HepG2 (cell line): Measurements from ENCODE around the gene METAP1D. TPM values are rescaled to one million over a fixed set of nuclear protein-coding genes. Genes with fewer than 3 reads are reported as not detected.

Experiments used
- BRCA1 ChIP-seq: sonication (generic); formaldehyde crosslinking; IDR thresholded peaks from 2 replicates; pipeline ENCODE4 v1.4.0; 2020; ENCODE audit warnings: missing genetic modification reagents
- DPF2 ChIP-seq: sonication (generic); formaldehyde crosslinking; IDR thresholded peaks from 2 replicates; pipeline ENCODE4 v1.4.0; 2020; ENCODE audit warnings: mild to moderate bottlenecking, low read depth, missing genetic modification reagents, borderline replicate concordance
- FOSL2 ChIP-seq: sonication (generic); formaldehyde crosslinking; IDR thresholded peaks from 2 replicates; pipeline ENCODE4 v1.4.0; 2020; ENCODE audit warnings: missing genetic modification reagents
- FOXM1 ChIP-seq: sonication (generic); formaldehyde crosslinking; IDR thresholded peaks from 2 replicates; pipeline ENCODE4 v1.5.0; 2020; ENCODE audit warnings: missing genetic modification reagents
- GFI1 ChIP-seq: sonication (generic); formaldehyde crosslinking; IDR thresholded peaks from 2 replicates; pipeline ENCODE4 v1.5.0; 2020; ENCODE audit warnings: missing genetic modification reagents, mild to moderate bottlenecking, borderline replicate concordance
- HINFP ChIP-seq: sonication (generic); formaldehyde crosslinking; IDR thresholded peaks from 2 replicates; pipeline ENCODE4 v1.4.0; 2020; ENCODE audit warnings: low read depth, mild to moderate bottlenecking, missing genetic modification reagents
- KDM6A ChIP-seq: IDR thresholded peaks from 2 replicates; pipeline ENCODE4 v1.6.1; 2016; ENCODE audit warnings: low read depth
- SIX1 ChIP-seq: sonication (generic); formaldehyde crosslinking; IDR thresholded peaks from 2 replicates; pipeline ENCODE4 v1.4.0; 2020; ENCODE audit warnings: missing genetic modification reagents, borderline replicate concordance
- SP2 ChIP-seq: sonication (generic); formaldehyde crosslinking; IDR thresholded peaks from 2 replicates; pipeline ENCODE4 v1.5.1; 2020; ENCODE audit warnings: mild to moderate bottlenecking, missing genetic modification reagents
- SRSF4 ChIP-seq: fragments of 200-400 bp; formaldehyde crosslinking; IDR thresholded peaks from one replicate; pipeline ENCODE4 v1.6.1; 2018; ENCODE audit warnings: mild to moderate bottlenecking, low read depth, low read length, moderate library complexity; ENCODE audit not compliant: poor library complexity, severe bottlenecking
- TARDBP ChIP-seq: sonication (generic); formaldehyde crosslinking; IDR thresholded peaks from 2 replicates; pipeline ENCODE4 v1.8.0; 2022; ENCODE audit warnings: mild to moderate bottlenecking, missing genetic modification reagents
- ZBTB2 ChIP-seq: sonication (generic); formaldehyde crosslinking; IDR thresholded peaks from 2 replicates; pipeline ENCODE4 v1.8.0; 2022; ENCODE audit warnings: low read depth, missing genetic modification reagents
- ZBTB3 ChIP-seq: sonication (generic); formaldehyde crosslinking; IDR thresholded peaks from 2 replicates; pipeline ENCODE4 v1.4.0; 2020; ENCODE audit warnings: low read depth, mild to moderate bottlenecking, moderate library complexity, missing genetic modification reagents, borderline replicate concordance
- ZFAT ChIP-seq: sonication (generic); formaldehyde crosslinking; conservative IDR thresholded peaks from 2 replicates; pipeline ENCODE4 v1.8.1; 2023; ENCODE audit warnings: missing genetic modification reagents, inconsistent platforms
- ZNF10 ChIP-seq: sonication (generic); formaldehyde crosslinking; IDR thresholded peaks from 2 replicates; pipeline ENCODE4 v1.4.0; 2020; ENCODE audit warnings: mild to moderate bottlenecking, low read depth, missing genetic modification reagents, borderline replicate concordance
- ZNF746 ChIP-seq: sonication (generic); formaldehyde crosslinking; IDR thresholded peaks from 2 replicates; pipeline ENCODE4 v1.8.0; 2022; ENCODE audit warnings: mild to moderate bottlenecking, missing genetic modification reagents
- ZNF781 ChIP-seq: sonication (generic); formaldehyde crosslinking; IDR thresholded peaks from 2 replicates; pipeline ENCODE4 v1.5.1; 2020; ENCODE audit warnings: borderline replicate concordance, mild to moderate bottlenecking, missing genetic modification reagents; ENCODE audit errors: not compliant biosample characterization
- polyA plus RNA-seq, 8 experiments: library from polyadenylated mRNA; depleted of rRNA in 3 of 8; stranded (reverse) in 7 of 8; unstranded in 1 of 8; fragments of >200 nt; fragmentation: Illumina TruSeq in 4 of 8; extraction: Trizol in 4 of 8; gene quantifications; 2 replicates each; pipeline versions ENCODE4 v1.2.1 to v1.2.3, GENCODE V29; 2011 to 2016; ENCODE audit warnings: low read depth in 4 of 8, missing spikeins in 1 of 8, mixed read lengths in 1 of 8; ENCODE audit not compliant: insufficient read depth in 1 of 8
- total RNA-seq, 5 experiments: library from RNA; depleted of rRNA; stranded (reverse); fragments of >200 nt; fragmentation: Illumina TruSeq; extraction: Trizol; gene quantifications; 2 replicates each; pipeline ENCODE4 v1.2.3, GENCODE V29; 2016; ENCODE audit warnings: low read depth in 1 of 5
- TF ChIP-seq, protein P1 (sequence below): sonication (generic); formaldehyde crosslinking; IDR thresholded peaks from 2 replicates; pipeline ENCODE4 v1.4.0; 2020; ENCODE audit warnings: mild to moderate bottlenecking, missing genetic modification reagents
- TF ChIP-seq, protein P2 (sequence below): sonication (generic); formaldehyde crosslinking; IDR thresholded peaks from 2 replicates; pipeline ENCODE4 v1.4.0; 2020; ENCODE audit warnings: mild to moderate bottlenecking, low read depth, missing genetic modification reagents

The METAP1D gene
- total and polyA plus RNA-seq, 2 of the 13 experiments (the other 11 are each of a cell fraction or from before 2014, with no cell fraction given): 14.7 to 21.6 TPM

- TF ChIP-seq, protein P1, sequence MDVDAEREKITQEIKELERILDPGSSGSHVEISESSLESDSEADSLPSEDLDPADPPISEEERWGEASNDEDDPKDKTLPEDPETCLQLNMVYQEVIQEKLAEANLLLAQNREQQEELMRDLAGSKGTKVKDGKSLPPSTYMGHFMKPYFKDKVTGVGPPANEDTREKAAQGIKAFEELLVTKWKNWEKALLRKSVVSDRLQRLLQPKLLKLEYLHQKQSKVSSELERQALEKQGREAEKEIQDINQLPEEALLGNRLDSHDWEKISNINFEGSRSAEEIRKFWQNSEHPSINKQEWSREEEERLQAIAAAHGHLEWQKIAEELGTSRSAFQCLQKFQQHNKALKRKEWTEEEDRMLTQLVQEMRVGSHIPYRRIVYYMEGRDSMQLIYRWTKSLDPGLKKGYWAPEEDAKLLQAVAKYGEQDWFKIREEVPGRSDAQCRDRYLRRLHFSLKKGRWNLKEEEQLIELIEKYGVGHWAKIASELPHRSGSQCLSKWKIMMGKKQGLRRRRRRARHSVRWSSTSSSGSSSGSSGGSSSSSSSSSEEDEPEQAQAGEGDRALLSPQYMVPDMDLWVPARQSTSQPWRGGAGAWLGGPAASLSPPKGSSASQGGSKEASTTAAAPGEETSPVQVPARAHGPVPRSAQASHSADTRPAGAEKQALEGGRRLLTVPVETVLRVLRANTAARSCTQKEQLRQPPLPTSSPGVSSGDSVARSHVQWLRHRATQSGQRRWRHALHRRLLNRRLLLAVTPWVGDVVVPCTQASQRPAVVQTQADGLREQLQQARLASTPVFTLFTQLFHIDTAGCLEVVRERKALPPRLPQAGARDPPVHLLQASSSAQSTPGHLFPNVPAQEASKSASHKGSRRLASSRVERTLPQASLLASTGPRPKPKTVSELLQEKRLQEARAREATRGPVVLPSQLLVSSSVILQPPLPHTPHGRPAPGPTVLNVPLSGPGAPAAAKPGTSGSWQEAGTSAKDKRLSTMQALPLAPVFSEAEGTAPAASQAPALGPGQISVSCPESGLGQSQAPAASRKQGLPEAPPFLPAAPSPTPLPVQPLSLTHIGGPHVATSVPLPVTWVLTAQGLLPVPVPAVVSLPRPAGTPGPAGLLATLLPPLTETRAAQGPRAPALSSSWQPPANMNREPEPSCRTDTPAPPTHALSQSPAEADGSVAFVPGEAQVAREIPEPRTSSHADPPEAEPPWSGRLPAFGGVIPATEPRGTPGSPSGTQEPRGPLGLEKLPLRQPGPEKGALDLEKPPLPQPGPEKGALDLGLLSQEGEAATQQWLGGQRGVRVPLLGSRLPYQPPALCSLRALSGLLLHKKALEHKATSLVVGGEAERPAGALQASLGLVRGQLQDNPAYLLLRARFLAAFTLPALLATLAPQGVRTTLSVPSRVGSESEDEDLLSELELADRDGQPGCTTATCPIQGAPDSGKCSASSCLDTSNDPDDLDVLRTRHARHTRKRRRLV (CRISPR knock-in tag): no peak
- TF ChIP-seq DPF2 (no peak), SRSF4 (no peak), SP2 (CRISPR knock-in tag) (no peak), ZFAT (no peak), ZBTB2 (CRISPR knock-in tag) (no peak), ZBTB3 (CRISPR knock-in tag) (no peak), KDM6A (CRISPR knock-in tag) (no peak), HINFP (no peak), FOXM1 (CRISPR knock-in tag) (no peak), BRCA1 (CRISPR knock-in tag) (no peak), ZNF10 (CRISPR knock-in tag) (no peak), FOSL2 (CRISPR knock-in tag) (no peak), ZNF746 (no peak; the same call in 1 of the 2 replicates), TARDBP (CRISPR knock-in tag) (no peak), ZNF781 (CRISPR knock-in tag) (no peak), GFI1 (CRISPR knock-in tag) (no peak), SIX1 (CRISPR knock-in tag) (no peak)
- TF ChIP-seq, protein P2, sequence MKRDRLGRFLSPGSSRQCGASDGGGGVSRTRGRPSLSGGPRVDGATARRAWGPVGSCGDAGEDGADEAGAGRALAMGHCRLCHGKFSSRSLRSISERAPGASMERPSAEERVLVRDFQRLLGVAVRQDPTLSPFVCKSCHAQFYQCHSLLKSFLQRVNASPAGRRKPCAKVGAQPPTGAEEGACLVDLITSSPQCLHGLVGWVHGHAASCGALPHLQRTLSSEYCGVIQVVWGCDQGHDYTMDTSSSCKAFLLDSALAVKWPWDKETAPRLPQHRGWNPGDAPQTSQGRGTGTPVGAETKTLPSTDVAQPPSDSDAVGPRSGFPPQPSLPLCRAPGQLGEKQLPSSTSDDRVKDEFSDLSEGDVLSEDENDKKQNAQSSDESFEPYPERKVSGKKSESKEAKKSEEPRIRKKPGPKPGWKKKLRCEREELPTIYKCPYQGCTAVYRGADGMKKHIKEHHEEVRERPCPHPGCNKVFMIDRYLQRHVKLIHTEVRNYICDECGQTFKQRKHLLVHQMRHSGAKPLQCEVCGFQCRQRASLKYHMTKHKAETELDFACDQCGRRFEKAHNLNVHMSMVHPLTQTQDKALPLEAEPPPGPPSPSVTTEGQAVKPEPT: no peak
Observed at GRCh38 chr2:172086241-172087206, 86.8 kb downstream of the METAP1D start (continued).
